Trophoblast cell (in vitro differentiated cells and primary cell): ENCODE results near the gene PARD3B.

Experiments used
- DNase-seq, 2 donors: peaks; one replicate each; pipeline ENCODE4 v3.0.0-alpha.2; 2016
- H2AFZ ChIP-seq: 2 replicates; pipeline ENCODE4 v1.6.1; 2013; ENCODE audit warnings: low read length, moderate library complexity, mild to moderate bottlenecking; ENCODE audit not compliant: insufficient read depth, poor library complexity
- H2AK5ac ChIP-seq: 2 replicates; pipeline ENCODE4 v1.6.1; 2013; ENCODE audit warnings: mild to moderate bottlenecking, low read length
- H2BK120ac ChIP-seq: 2 replicates; pipeline ENCODE4 v1.6.1; 2013; ENCODE audit warnings: low read length, mild to moderate bottlenecking, moderate library complexity; ENCODE audit not compliant: insufficient read depth, poor library complexity
- H2BK12ac ChIP-seq: 2 replicates; pipeline ENCODE4 v1.6.1; 2013; ENCODE audit warnings: mild to moderate bottlenecking, low read length, moderate library complexity
- H2BK5ac ChIP-seq: 2 replicates; pipeline ENCODE4 v1.6.1; 2013; ENCODE audit warnings: low read length, low read depth, moderate library complexity, mild to moderate bottlenecking; ENCODE audit not compliant: poor library complexity
- H3K14ac ChIP-seq: 2 replicates; pipeline ENCODE4 v1.6.1; 2013; ENCODE audit warnings: mild to moderate bottlenecking, low read length
- H3K18ac ChIP-seq: 2 replicates; pipeline ENCODE4 v1.6.1; 2013; ENCODE audit warnings: mild to moderate bottlenecking, low read length
- H3K23ac ChIP-seq: 2 replicates; pipeline ENCODE4 v1.6.1; 2013; ENCODE audit warnings: low read length
- H3K27ac ChIP-seq: 2 replicates; pipeline ENCODE4 v1.5.1; 2013; ENCODE audit warnings: low read depth, mild to moderate bottlenecking, inconsistent platforms, low read length, moderate library complexity
- H3K27me3 ChIP-seq: 2 replicates; pipeline ENCODE4 v1.6.1; 2013; ENCODE audit warnings: inconsistent platforms, mild to moderate bottlenecking, low read length, moderate library complexity; ENCODE audit not compliant: insufficient read depth
- H3K36me3 ChIP-seq, 2 experiments: 1 replicate in 1 of 2; 2 replicates in 1 of 2; pipeline ENCODE4 v1.6.1; 2013; ENCODE audit warnings: low read length in 2 of 2, mild to moderate bottlenecking in 2 of 2, moderate library complexity in 1 of 2; ENCODE audit not compliant: insufficient read depth in 2 of 2, control insufficient read depth in 1 of 2
- H3K4ac ChIP-seq: 2 replicates; pipeline ENCODE4 v1.6.1; 2013; ENCODE audit warnings: low read depth, mild to moderate bottlenecking, low read length, moderate library complexity
- H3K4me1 ChIP-seq, 2 experiments: 1 replicate in 1 of 2; 2 replicates in 1 of 2; pipeline ENCODE4 v1.6.1; 2013; ENCODE audit warnings: low read length in 2 of 2, mild to moderate bottlenecking in 2 of 2, moderate library complexity in 1 of 2; ENCODE audit not compliant: insufficient read depth in 2 of 2, control insufficient read depth in 1 of 2
- H3K4me2 ChIP-seq: 2 replicates; pipeline ENCODE4 v1.6.1; 2013; ENCODE audit warnings: inconsistent platforms, mild to moderate bottlenecking, low read length, moderate library complexity
- H3K4me3 ChIP-seq: 2 replicates; pipeline ENCODE4 v1.5.1; 2013; ENCODE audit warnings: mild to moderate bottlenecking, low read depth, low read length, inconsistent platforms
- H3K79me1 ChIP-seq: one replicate; pipeline ENCODE4 v1.6.1; 2013; ENCODE audit warnings: low read length
- H3K79me2 ChIP-seq: 2 replicates; pipeline ENCODE4 v1.6.1; 2013; ENCODE audit warnings: low read length, mild to moderate bottlenecking; ENCODE audit not compliant: control insufficient read depth, insufficient read depth, poor library complexity
- H3K9ac ChIP-seq: 2 replicates; pipeline ENCODE4 v1.6.1; 2013; ENCODE audit warnings: mild to moderate bottlenecking, low read length
- H3K9me3 ChIP-seq: 2 replicates; pipeline ENCODE4 v1.6.1; 2013; ENCODE audit warnings: low read depth, mild to moderate bottlenecking, control low read depth, inconsistent platforms, low read length; ENCODE audit not compliant: insufficient read depth
- H4K12ac ChIP-seq: 2 replicates; pipeline ENCODE4 v1.6.1; 2013; ENCODE audit warnings: low read depth, mild to moderate bottlenecking, low read length, moderate library complexity
- H4K8ac ChIP-seq: 2 replicates; pipeline ENCODE4 v1.6.1; 2013; ENCODE audit warnings: low read depth, mild to moderate bottlenecking, low read length, moderate library complexity
- H4K91ac ChIP-seq: one replicate; pipeline ENCODE4 v1.6.1; 2013; ENCODE audit warnings: low read depth, mild to moderate bottlenecking, low read length, moderate library complexity
- WGBS: extraction: QIAGEN DNeasy Blood & Tissue Kit; methylation state at CpG from one replicate; pipeline ENCODE4 v1.1.7; 2013; ENCODE audit warnings: missing lambda C conversion rate; ENCODE audit not compliant: insufficient read length, insufficient coverage; ENCODE audit errors: extremely low coverage; 5-methylcytosine and 5-hydroxymethylcytosine counted together

The PARD3B gene

DNA sequence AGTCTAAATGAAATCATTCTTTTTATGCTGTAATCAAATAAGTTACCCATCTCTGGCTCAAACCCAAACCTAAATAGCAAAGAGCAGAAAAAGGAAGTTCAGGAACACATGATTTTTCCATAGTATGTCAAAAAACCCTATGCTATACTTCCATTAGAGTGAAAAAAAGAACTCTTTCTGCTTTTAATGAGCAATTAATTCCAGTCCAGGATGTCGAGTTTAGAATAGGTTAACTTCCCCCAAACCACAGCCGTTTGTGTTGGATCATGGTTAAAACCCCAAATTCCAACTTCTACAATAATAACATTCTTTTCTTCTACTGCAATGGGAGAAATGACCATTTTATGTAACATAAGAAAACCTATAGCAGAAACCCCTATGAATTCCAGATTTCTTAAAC, 965.9 kb downstream of the PARD3B start:
- Histone ChIP-seq H3K4me1 (peaks cover 3% of the 10 kb centered on the region in 2 experiments), H2BK120ac (no peak overlapping the region), H3K27ac (no peak overlapping the region), H3K27me3 (no peaks in the 10 kb centered on the region), H3K4ac (no peak overlapping the region), H4K8ac (no peak overlapping the region), H2AK5ac (no peak overlapping the region), H3K9me3 (no peaks in the 10 kb centered on the region), H2BK5ac (no peak overlapping the region), H3K79me2 (no peaks in the 10 kb centered on the region), H3K36me3 (no peaks in the 10 kb centered on the region), H3K23ac (no peak overlapping the region), H4K91ac (no peak overlapping the region), H4K12ac (no peak overlapping the region), H3K9ac (no peak overlapping the region), H3K14ac (no peak overlapping the region), H3K4me2 (no peak overlapping the region), H2BK12ac (no peak overlapping the region), H3K79me1 (no peaks in the 10 kb centered on the region), H3K4me3 (no peak overlapping the region), H3K18ac (no peak overlapping the region), H2AFZ (no peak overlapping the region)
- WGBS: no CpG with 5 or more reads among the region's 2 CpGs
- DNase-seq: no peak

DNA sequence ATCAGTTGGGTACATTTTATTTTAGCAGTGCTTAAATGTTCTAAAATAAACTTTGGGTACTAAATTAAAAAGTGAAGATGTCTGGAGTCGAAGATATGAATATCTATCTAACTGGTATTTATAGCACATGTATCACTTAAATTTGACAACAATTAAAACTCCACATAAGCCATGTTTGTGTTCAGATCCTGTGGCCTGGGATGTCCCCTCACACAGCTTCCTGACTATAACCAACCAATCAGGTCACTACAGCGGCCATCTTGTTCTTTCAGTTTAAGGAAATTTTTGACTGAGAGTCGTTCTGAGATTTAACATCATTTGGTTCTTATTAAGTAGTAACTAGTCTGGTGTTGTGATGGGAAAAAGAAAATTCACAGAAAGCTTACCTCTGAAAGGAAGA, 966.4 kb downstream of the PARD3B start:
- Histone ChIP-seq H3K18ac (no peak overlapping the region), H3K4me2 (no peak overlapping the region), H3K9me3 (no peaks in the 10 kb centered on the region), H4K8ac (no peak overlapping the region), H3K79me1 (no peaks in the 10 kb centered on the region), H3K14ac (no peak overlapping the region), H3K27me3 (no peaks in the 10 kb centered on the region), H3K4ac (no peak overlapping the region), H3K9ac (no peak overlapping the region), H2BK120ac (no peak overlapping the region), H3K27ac (no peak overlapping the region), H2AFZ (no peak overlapping the region), H3K36me3 (no peaks in the 10 kb centered on the region), H4K91ac (no peak overlapping the region), H3K79me2 (no peaks in the 10 kb centered on the region), H3K23ac (no peak overlapping the region), H2BK12ac (no peak overlapping the region), H2BK5ac (no peak overlapping the region), H3K4me3 (no peak overlapping the region), H4K12ac (no peak overlapping the region), H2AK5ac (no peak overlapping the region), H3K4me1 (peaks cover 3% of the 10 kb centered on the region in 2 experiments)
- no peak for DNase-seq
- no CpG with 5 or more reads among the region's 3 CpGs for WGBS

DNA sequence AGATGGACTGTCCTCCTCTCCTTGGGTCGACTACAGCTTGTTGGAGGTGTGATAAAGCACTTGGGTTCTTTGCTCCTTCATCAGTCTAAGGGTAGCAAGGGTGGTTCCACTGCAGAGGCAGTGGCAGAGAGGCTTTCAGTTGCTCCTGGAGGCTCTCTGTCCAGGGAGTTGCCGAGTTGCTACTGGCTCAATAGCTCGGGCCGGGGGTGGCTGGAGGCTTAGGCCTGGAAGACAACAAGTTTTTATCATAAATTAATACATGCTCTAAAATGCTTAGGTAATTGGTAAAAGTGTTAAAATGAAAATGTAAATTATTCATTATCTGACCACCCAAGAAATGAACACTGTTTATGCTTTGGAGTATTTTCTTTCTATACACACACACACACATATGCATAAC, 975.0 kb downstream of the PARD3B start:
- H3K79me2 ChIP-seq: no peaks in the 10 kb centered on the region
- no peak overlapping the region for H3K23ac ChIP-seq
- no peak overlapping the region for H2BK120ac ChIP-seq
- H4K91ac ChIP-seq: no peak overlapping the region
- H4K12ac ChIP-seq: no peak overlapping the region
- H3K4ac ChIP-seq: no peak overlapping the region
- no peaks in the 10 kb centered on the region for H3K27me3 ChIP-seq
- no peak overlapping the region for H3K4me2 ChIP-seq
- no peak overlapping the region for H4K8ac ChIP-seq
- no peak overlapping the region for H3K14ac ChIP-seq
- no peaks in the 10 kb centered on the region for H3K4me1 ChIP-seq
- no CpG with 5 or more reads among the region's 4 CpGs for WGBS
- DNase-seq: no peak
- no peaks in the 10 kb centered on the region for H3K36me3 ChIP-seq
- H3K79me1 ChIP-seq: no peaks in the 10 kb centered on the region
- H3K27ac ChIP-seq: no peak overlapping the region
- no peak overlapping the region for H3K9ac ChIP-seq
- H2BK5ac ChIP-seq: no peak overlapping the region
- H2AK5ac ChIP-seq: no peak overlapping the region
- no peak overlapping the region for H3K4me3 ChIP-seq
- no peak overlapping the region for H2AFZ ChIP-seq
- no peak overlapping the region for H2BK12ac ChIP-seq
- H3K18ac ChIP-seq: no peak overlapping the region
- H3K9me3 ChIP-seq: no peaks in the 10 kb centered on the region

DNA sequence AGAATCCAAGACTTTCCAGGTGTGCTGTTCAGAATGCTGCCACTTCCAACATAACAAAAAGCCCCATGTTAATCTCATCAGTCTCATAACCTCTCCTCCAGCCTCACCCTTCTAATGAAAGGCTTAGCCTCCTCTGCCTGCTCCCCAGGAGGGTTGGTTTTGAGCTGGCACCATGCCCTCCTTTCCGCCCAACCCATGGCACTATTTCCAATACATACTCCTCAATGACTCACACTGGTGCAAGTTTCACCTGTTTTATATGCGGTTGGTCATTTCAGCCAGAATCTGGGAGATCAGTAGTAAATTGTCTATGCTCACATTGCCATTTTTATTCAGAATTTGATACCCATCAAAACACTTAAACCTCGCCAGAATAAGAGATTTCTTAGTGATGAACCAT, 979.4 kb downstream of the PARD3B start:
- DNase-seq: no peak

More for the DNA sequence above, 979.4 kb downstream of the PARD3B start:
- H3K9ac ChIP-seq: no peak overlapping the region
- no peaks in the 10 kb centered on the region for H3K36me3 ChIP-seq
- no peak overlapping the region for H3K18ac ChIP-seq
- no peak overlapping the region for H3K23ac ChIP-seq
- no peak overlapping the region for H3K4ac ChIP-seq
- no peak overlapping the region for H4K91ac ChIP-seq
- H3K79me2 ChIP-seq: no peaks in the 10 kb centered on the region
- no peak overlapping the region for H4K12ac ChIP-seq
- H3K4me3 ChIP-seq: no peak overlapping the region
- no peak overlapping the region for H2BK120ac ChIP-seq
- no peak overlapping the region for H3K14ac ChIP-seq
- H3K9me3 ChIP-seq: no peaks in the 10 kb centered on the region
- no peaks in the 10 kb centered on the region for H3K79me1 ChIP-seq
- H3K27me3 ChIP-seq: no peaks in the 10 kb centered on the region
- H3K4me1 ChIP-seq: no peaks in the 10 kb centered on the region
- H4K8ac ChIP-seq: no peak overlapping the region
- no peak overlapping the region for H3K4me2 ChIP-seq
- WGBS: no CpG with 5 or more reads among the region's 3 CpGs
- no peak overlapping the region for H3K27ac ChIP-seq
- no peak overlapping the region for H2BK5ac ChIP-seq
- no peak overlapping the region for H2BK12ac ChIP-seq
- H2AFZ ChIP-seq: no peak overlapping the region
- H2AK5ac ChIP-seq: no peak overlapping the region
